HL-60 (cell line): ENCODE measurements around the gene CHN2.

Source experiments
- CTCF ChIP-seq: IDR thresholded peaks from one replicate; pipeline ENCODE4 v1.5.1; 2011; ENCODE audit warnings: low read length, control low read depth, inconsistent platforms; ENCODE audit not compliant: insufficient read depth
- GABPA ChIP-seq: IDR thresholded peaks from 2 replicates; pipeline ENCODE4 v1.6.1; 2012; ENCODE audit warnings: low read depth
- POLR2AphosphoS5 ChIP-seq: IDR thresholded peaks from 2 replicates; pipeline ENCODE4 v1.6.1; 2012; ENCODE audit warnings: low read depth

GRCh38 chr7:29236071-29236580, 41.6 kb downstream of the CHN2 start:
- TF ChIP-seq POLR2AphosphoS5 (no peak), CTCF (no peak), GABPA (no peak)
